GM23248 (cell line): ENCODE measurements around the gene CRLF3. TPM values are rescaled to one million over a fixed set of nuclear protein-coding genes. Genes with fewer than 3 reads are reported as not detected.
A peak's percentile ranks its signal among the peaks of the same experiment; 100 is the strongest.

Experiments used
- DNase-seq: peaks from one replicate; pipeline ENCODE4 v3.0.0-alpha.2; 2015
- H2AFZ ChIP-seq: fragments of 200-600 bp; sonication (generic); 2 replicates; pipeline ENCODE4 v1.6.1; 2016; ENCODE audit warnings: antibody characterized with exemption
- H3F3A ChIP-seq: fragments of 200-600 bp; sonication (generic); 2 replicates; pipeline ENCODE4 v1.6.1; 2016; ENCODE audit warnings: mild to moderate bottlenecking, antibody characterized with exemption, mixed run types; ENCODE audit not compliant: insufficient read depth
- H3K27ac ChIP-seq: fragments of 200-600 bp; sonication (generic); 2 replicates; pipeline ENCODE4 v1.5.1; 2016; ENCODE audit warnings: mild to moderate bottlenecking
- H3K27me3 ChIP-seq: fragments of 200-600 bp; sonication (generic); replicated peaks from 2 replicates; pipeline ENCODE4 v1.6.1; 2016; ENCODE audit warnings: mild to moderate bottlenecking; ENCODE audit not compliant: insufficient read depth
- H3K36me3 ChIP-seq: fragments of 200-600 bp; sonication (generic); 2 replicates; pipeline ENCODE4 v1.6.1; 2016; ENCODE audit warnings: low read depth, mild to moderate bottlenecking
- H3K4me1 ChIP-seq: fragments of 200-600 bp; sonication (generic); 2 replicates; pipeline ENCODE4 v1.6.1; 2016; ENCODE audit warnings: mild to moderate bottlenecking; ENCODE audit not compliant: insufficient read depth
- H3K4me2 ChIP-seq: fragments of 200-600 bp; sonication (generic); one replicate; pipeline ENCODE4 v1.6.1; 2016; ENCODE audit warnings: mild to moderate bottlenecking; ENCODE audit not compliant: unreplicated experiment
- H3K4me3 ChIP-seq: fragments of 200-600 bp; sonication (generic); 2 replicates; pipeline ENCODE4 v1.5.1; 2016; ENCODE audit warnings: mild to moderate bottlenecking
- H3K79me2 ChIP-seq: fragments of 200-600 bp; sonication (generic); 2 replicates; pipeline ENCODE4 v1.6.1; 2016; ENCODE audit warnings: mild to moderate bottlenecking; ENCODE audit not compliant: insufficient read depth
- H3K9ac ChIP-seq: fragments of 200-600 bp; sonication (generic); 2 replicates; pipeline ENCODE4 v1.6.1; 2016; ENCODE audit warnings: mild to moderate bottlenecking
- H3K9me2 ChIP-seq: fragments of 200-600 bp; sonication (generic); 2 replicates; pipeline ENCODE4 v1.6.1; 2016; ENCODE audit warnings: mixed run types, mild to moderate bottlenecking, moderate library complexity; ENCODE audit not compliant: insufficient read depth
- H3K9me3 ChIP-seq: fragments of 200-600 bp; sonication (generic); one replicate; pipeline ENCODE4 v1.6.1; 2017; ENCODE audit warnings: low read depth
- H4K20me1 ChIP-seq: fragments of 200-600 bp; sonication (generic); 2 replicates; pipeline ENCODE4 v1.6.0; 2016; ENCODE audit not compliant: insufficient read depth
- EZH2 ChIP-seq: fragments of 200-600 bp; sonication (generic); IDR thresholded peaks from 2 replicates; pipeline ENCODE4 v1.6.1; 2018; ENCODE audit warnings: antibody characterized with exemption, mild to moderate bottlenecking; ENCODE audit not compliant: insufficient read depth, poor library complexity, severe bottlenecking
- EZH2phosphoT487 ChIP-seq: fragments of 200-600 bp; sonication (generic); IDR thresholded peaks from 2 replicates; pipeline ENCODE4 v1.6.1; 2018; ENCODE audit warnings: antibody characterized with exemption, moderate library complexity, mild to moderate bottlenecking, low read depth; ENCODE audit not compliant: insufficient read depth
- WGBS, 2 experiments: methylation state at CpG; one replicate each; pipeline ENCODE4 v1.1.6; 2015 to 2017; ENCODE audit warnings: low lambda C conversion rate in 2 of 2, low coverage in 1 of 2; ENCODE audit errors: missing lambda C conversion rate in 2 of 2; 5-methylcytosine and 5-hydroxymethylcytosine counted together
- in situ Hi-C: fragments of 300-500 bp; cut with MboI; formaldehyde crosslinking; loops from 2 replicates; pipeline ENCODE4 v1.15.0; 2020
- polyA plus RNA-seq: library from polyadenylated mRNA; unstranded; fragments of >200 nt; fragmentation: Nextera tagmentation; extraction: Ambion mirVana; gene quantifications from 2 replicates; pipeline ENCODE4 v1.2.1, GENCODE V29; 2016
- total RNA-seq: library from RNA; depleted of rRNA; stranded (reverse); fragments of >200 nt; shearing (Covaris generic); gene quantifications from 2 replicates; pipeline ENCODE4 v1.2.3, GENCODE V29; 2014

Gene CRLF3
- total and polyA plus RNA-seq, 2 experiments from 2014 or later = 13.2 to 14.4 TPM

GRCh38 chr17:30805944-30806456, 18.5 kb downstream of the CRLF3 start:
- Histone ChIP-seq H3K9me2 (no peaks in the 10 kb centered on the region), H3K79me2 (peaks cover 70% of the 10 kb centered on the region), H3K36me3 (peaks cover 23% of the 10 kb centered on the region; the same call in 1 of the 2 replicates), H3K4me3 (no peak overlapping the region), H3K9ac (no peak overlapping the region), H2AFZ (no peak overlapping the region), H3K27ac (no peak overlapping the region), H4K20me1 (no peaks in the 10 kb centered on the region), H3K4me2 (no peak overlapping the region), H3K4me1 (no peaks in the 10 kb centered on the region), H3F3A (no peaks in the 10 kb centered on the region), H3K9me3 (no peaks in the 10 kb centered on the region), H3K27me3 (no peaks in the 10 kb centered on the region)
- in situ Hi-C loops = no loop called here
- DNase-seq = peak; percentile 28
- 63 to 69% methylated on average over 2 of the region's 2 CpGs for WGBS, 2 experiments
- TF ChIP-seq EZH2phosphoT487 (no peak), EZH2 (no peak)

- H3K4me1 ChIP-seq = no peaks in the 10 kb centered on the region
- H3K4me2 ChIP-seq = no peak overlapping the region
- no peaks in the 10 kb centered on the region for H3K9me2 ChIP-seq
- H3K27ac ChIP-seq = no peak overlapping the region
- H3F3A ChIP-seq = 0 out of 2 replicates have a peak, but pooled peaks cover 5% of the 10 kb centered on the region
- no peak for DNase-seq
- 100% methylated on average over 1 of the region's 1 CpG for WGBS, 2 experiments
- H2AFZ ChIP-seq = no peak overlapping the region
- H3K9me3 ChIP-seq = no peaks in the 10 kb centered on the region
- no peaks in the 10 kb centered on the region for H3K27me3 ChIP-seq
- peaks cover 26% of the 10 kb centered on the region for H3K79me2 ChIP-seq
- H4K20me1 ChIP-seq = no peaks in the 10 kb centered on the region
- in situ Hi-C loops = no loop called here
- peaks cover 18% of the 10 kb centered on the region; the same call in 1 of the 2 replicates for H3K36me3 ChIP-seq
- TF ChIP-seq EZH2 (no peak), EZH2phosphoT487 (no peak)
- no peak overlapping the region for H3K9ac ChIP-seq
- no peak overlapping the region for H3K4me3 ChIP-seq
These were observed 22.8 kb downstream of the CRLF3 start for GRCh38 chr17:30801671-30802070.

- in situ Hi-C loops = no loop called here
- H3K79me2 ChIP-seq = no peaks in the 10 kb centered on the region
- H3K27me3 ChIP-seq = no peaks in the 10 kb centered on the region
- peaks cover 20% of the 10 kb centered on the region for H3K36me3 ChIP-seq
- no peak overlapping the region for H3K4me2 ChIP-seq
- TF ChIP-seq EZH2phosphoT487 (no peak), EZH2 (no peak)
- no peaks in the 10 kb centered on the region for H3K9me2 ChIP-seq
- 98 to 99% methylated on average over 4 of the region's 4 CpGs for WGBS, 2 experiments
- H3K9ac ChIP-seq = no peak overlapping the region
- no peak overlapping the region for H3K4me3 ChIP-seq
- H3K4me1 ChIP-seq = no peaks in the 10 kb centered on the region
- H3K27ac ChIP-seq = no peak overlapping the region
- H3K9me3 ChIP-seq = no peaks in the 10 kb centered on the region
- no peak for DNase-seq
- H4K20me1 ChIP-seq = no peaks in the 10 kb centered on the region
- H2AFZ ChIP-seq = no peak overlapping the region
- H3F3A ChIP-seq = peaks cover 33% of the 10 kb centered on the region
These were observed 28.5 kb downstream of the CRLF3 start for GRCh38 chr17:30796016-30796415.

- in situ Hi-C loops = no loop called here
- Histone ChIP-seq H3K9ac (no peak overlapping the region), H2AFZ (no peak overlapping the region), H3K4me3 (no peak overlapping the region), H3K27ac (no peak overlapping the region), H3K36me3 (peaks cover 18% of the 10 kb centered on the region), H3K9me3 (no peaks in the 10 kb centered on the region), H3K9me2 (no peaks in the 10 kb centered on the region), H3K4me1 (peaks cover 3% of the 10 kb centered on the region; the same call in 1 of the 2 replicates), H3K27me3 (no peaks in the 10 kb centered on the region), H3F3A (peaks cover 39% of the 10 kb centered on the region), H3K79me2 (no peaks in the 10 kb centered on the region), H4K20me1 (no peaks in the 10 kb centered on the region), H3K4me2 (no peak overlapping the region)
- DNase-seq = no peak
- TF ChIP-seq EZH2phosphoT487 (no peak), EZH2 (no peak)
- 93 to 96% methylated on average over 5 of the region's 5 CpGs for WGBS, 2 experiments
These were observed 30.1 kb downstream of the CRLF3 start for GRCh38 chr17:30794372-30794771.
